ENCODE data around the gene TAOK1.

Gene TAOK1

DNA sequence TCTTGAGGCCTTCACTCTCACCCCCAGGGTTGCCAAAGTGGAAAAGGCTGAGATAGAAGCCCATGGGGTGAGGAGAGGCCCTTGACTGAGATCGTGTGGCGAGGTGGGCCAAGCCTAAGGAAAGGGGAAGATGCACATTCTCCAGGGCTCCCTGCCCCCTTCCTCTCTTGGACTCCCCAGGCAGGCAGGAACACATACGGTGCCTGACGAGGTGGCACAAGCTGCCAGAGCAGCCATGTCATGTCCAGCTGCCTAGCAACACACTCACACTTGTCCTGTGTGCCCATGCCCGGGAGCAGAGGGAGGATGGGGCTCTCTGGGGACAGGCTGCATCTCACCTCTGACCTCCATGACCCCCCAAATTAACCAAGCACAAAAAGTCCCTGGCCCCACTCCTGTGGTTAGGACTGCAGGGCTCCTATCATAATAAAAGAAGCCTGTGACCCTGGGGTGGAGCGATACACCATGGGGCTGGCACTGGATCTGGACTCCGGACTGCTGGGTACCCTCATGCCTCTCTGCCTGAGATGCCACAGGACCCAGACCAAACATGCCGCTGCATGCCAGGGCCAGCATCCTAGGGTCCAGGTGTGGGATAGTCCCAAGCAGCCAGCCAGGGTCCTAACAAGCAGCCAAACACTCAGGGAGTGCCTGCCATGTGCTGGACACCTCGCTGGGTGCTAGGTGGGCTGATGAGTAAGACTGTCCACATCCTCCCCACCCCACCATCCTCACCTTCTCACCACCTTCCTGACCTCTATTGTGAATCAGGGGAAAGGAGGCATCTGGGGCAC is 196.7 kb downstream of the TAOK1 start:
- DNase-seq = no peak

DNA sequence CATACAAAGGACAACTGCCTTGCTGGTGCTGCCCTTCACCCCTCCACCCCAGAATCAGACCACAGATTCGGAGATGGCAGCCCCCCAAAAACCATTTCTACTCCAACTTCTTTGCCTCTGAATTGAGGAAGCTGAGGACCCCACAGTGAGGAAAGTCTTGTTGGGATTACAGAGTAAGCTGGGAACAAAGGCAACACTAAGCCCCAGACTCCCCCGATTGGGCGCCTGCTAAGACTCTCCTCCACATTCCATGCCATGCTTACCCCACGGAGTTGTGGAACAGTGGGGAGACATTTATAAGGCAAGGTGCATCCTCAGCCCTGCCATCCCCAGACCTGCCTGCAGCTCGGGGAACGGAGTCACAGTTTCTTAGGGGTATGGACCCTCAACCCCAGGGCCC is 197.4 kb downstream of the TAOK1 start:
- no peak for DNase-seq

DNA sequence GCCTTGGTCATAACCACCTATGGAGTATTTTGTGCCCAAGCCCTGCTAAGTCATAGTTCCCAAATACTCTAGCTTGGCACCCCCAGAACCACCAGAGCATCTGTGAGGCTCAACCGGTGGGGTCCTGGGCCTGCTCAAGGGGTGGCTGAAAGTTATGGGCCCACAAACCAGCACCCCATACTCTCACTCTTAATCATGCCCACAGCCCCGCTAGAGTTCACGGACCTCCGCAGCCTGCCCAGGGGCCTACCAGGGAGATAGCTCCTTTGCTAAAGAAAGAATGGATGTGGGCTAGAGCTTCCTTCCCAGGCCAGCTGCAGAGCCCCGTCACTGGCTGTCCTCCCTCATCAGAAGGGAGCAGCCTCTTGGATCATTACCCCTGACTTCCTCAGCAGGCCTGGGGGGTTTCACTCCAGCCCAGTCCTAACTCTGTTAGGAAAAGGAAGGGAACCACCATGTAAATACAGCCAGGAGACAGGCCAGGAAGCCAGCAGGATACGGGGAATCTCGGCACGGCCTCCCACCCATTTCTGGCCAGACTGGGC is 197.9 kb downstream of the TAOK1 start:
- DNase-seq = no peak

DNA sequence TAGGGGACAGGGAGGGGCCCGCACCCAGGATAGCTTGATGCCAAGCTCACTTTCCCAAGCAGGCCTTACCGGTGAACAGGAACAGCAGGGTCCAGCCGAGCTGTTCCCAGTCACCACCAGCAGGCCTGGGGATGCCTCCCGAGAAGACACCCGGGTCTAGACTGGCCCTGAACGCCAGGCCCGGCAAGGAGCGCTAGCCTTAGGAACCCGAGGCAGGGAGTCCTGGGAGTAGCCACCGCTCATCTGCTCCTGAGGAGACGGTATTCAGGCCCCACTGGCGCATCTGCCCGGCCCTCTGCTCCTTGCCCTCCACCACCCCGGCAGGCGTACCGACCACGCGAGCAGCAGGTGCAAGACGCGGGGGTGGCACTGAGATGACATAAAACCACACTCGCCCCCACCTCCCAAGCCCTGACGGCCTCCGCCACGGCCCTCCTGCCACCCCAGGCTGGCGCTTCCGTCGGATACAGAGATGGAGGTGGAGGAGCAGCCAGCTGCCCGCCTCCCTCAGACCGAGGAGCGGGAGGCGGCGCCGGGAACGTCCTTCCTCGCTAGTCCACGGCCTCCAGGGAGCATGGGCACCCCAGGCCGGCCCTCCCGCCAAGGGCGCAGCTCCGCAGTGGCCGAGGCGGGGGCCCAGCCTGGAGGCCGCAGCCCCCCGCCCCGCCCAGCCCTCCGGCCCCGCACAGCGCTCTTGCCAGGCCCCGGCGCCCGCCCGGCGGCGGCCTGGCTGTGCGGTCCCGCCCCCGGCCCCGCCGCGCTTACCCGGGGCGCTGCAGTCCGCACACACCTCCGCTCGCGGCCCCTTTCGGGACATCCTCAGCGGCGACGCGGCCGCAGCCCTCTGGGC is 198.6 kb downstream of the TAOK1 start:
- no peak for DNase-seq

DNA sequence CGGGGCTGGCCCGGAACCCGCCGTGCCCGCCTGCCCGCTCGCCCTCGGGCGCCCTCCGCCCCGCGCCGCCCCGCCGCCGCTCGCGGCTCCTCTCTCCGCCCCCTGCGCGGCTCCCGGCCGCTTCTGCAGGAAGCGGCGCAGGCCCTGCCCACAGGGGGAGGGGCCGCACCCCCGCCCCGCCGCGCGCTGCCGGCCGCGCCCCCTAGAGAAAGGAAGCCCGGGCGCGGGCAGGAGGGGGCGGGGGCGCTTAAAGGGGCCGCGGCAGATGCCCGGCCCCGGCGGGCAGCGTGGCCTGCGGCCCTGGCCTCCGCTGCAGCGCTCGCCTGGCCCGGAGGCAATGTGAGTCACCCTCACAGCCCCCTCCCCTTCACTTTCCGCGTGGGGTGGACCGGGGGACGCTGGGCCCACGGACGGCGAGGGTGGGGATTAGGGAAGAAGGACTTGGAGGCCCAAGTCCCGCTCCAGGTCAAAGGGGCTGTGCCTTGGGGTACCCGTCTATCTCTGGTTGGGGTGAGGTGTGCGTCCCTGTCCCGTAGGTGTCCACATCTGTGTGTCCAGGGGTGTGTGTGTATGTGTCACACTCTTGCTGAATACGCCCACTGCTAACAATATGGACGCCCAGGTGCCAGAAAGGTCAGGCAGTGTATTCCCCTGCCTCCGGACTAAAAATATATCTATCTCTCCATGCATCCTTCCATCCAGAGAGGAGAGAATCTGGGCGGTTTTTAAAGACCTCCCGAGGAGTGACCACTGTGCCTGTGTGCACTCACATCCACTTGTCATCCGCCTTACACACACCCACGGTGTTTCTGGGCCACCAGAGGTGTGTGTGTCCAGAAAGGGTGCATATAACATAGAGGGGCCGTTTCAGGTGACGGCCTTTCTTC is 199.6 kb downstream of the TAOK1 start, which contains the start of gene GIT1:
TSS of gene GIT1 (minus strand) at position 125 of the 887 bp plus-strand sequence. CDS start 270 bp downstream, outside the sequence.
- peak; percentile 23 for DNase-seq

DNA sequence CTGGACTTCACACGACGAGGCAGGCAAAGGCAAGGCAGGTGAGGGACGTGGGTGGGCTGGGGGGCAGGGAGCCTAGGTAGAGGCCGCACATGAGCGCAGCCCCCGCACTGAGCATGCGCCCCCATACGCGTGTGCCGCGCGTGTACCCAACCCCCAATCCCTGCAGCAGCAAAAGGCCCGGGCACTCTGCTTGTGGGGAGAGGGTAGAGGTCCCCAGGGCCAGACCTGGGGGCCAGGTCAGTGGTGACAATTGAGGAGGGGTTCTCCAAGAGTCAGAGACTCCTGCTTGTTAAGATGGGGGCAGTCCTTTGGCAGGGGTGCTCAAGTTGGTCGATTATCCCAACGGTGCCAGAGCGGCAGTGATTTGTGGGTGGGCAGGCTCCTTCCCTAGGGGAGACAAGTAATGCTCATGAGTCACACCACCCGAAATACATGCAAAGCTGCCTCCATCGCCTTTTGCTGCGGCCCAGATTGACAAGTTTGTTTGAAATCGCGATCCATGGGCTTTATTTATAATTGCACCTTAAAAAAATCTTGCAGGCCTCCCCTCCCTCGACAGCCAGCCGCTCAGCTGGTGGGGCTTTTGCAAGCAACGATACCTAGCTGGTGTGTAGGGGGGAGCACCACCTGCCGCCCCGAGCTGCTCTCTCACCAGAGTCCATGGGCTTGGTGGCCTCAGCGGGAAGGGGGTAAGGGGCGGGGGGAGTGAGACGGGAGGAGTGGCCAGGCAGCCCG is 200.4 kb downstream of the TAOK1 start:
- DNase-seq = peak; percentile 23

DNA sequence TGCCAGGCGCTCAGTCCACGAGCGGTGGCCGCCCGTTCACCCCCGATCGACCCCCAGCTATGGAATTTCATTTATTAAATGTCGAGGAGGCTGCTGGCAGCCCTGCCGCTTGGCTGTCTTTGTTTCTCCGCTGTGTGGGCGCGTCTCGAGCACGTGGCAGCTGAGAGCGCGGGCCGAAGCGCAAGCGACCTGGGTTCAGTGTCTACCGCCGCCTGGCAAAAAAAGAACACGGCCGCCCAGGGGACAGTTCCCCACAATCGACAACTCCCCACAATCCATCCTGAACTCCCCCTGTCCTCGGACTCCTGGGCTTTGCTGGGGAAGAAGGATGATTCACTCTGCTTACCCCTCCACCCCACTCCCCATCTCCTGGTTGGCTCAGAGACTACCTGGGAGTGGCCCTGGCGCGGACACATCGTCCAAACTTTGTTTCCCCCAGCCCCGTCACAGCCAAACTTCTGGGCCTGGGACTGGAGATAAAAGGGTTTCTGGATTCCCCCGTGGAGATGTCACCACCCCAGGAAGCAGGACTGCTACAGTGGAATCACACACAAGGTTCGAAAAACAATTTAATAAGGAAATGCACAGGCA is 201.1 kb downstream of the TAOK1 start:
- peak; percentile 74 for DNase-seq

DNA sequence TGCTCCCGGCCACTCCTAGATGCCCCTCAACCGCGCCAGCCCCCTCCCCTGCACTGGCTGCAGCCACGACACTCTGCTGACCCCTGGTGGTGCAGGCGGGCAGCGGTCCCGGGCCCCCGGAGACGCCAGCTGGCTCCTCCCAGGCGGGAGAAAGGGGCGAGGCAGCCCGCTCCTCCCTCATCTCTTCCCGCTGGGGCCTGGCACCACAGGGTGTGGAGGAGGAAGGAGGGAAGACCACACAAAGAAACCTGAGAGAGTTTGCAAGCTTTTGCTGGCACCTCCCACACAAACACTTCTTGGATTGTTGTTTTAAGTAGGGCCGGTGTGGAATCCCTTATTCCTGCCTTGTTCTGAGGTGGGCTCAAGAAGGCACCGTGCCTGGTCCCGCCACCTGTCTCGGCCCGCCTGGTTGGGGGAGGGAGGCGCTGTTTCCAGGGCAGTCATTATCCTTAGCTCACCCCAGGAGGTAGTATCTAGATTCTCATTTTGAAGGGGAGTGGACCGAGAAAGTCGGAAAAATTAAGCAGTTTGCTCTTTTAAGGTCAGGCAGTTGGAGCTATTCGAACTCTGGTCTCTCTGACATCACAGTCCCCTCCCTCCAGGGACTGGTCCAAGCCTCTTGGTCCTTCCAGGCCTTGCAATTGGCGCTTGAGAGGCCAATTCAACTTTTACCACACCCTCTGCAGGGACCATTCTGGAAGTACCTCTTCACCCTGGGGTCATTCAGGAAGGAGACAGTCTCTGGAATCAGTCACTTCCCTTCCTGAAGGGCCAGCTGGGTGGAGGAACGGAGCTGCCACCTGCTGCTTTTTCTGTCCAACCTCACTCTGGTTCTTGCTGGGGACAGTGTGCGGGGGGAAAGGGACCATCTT is 201.8 kb downstream of the TAOK1 start:
- peak; percentile 85 for DNase-seq

DNA sequence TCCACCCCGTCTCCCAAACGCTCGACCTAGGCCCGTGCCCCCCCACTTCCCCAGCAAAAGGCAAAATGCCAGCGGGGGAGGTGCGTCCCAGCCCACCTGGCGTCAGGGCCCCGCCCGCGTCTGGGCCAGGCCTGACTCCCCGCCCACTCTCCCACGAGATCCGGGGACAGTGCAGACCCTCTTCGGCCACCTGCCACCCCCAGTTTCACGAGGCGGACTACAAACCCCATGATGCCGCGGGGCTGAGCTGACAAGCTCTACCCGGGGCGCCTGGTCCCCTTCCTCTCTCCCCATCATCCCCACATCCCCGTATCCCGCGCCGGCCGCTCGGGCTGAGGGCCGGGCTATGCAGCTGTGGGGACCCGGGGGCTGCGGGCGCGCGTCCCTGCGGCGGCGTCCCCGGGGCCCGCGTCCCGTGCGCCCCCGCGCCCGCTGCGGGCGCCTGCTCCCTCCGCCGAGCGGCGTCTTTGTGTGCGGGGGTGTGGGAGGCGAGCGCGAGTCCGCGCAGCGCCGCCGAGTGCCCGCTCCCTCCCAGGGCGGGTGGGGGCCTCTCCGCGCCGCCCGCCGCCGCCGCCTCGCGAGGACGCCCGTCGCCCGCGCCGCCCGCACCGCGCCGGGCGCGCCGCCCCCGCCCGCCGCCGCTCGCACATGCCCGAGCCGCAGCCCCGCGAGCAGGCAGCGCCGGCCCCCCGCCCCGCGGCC is 202.8 kb downstream of the TAOK1 start, which contains the start of gene ANKRD13B:
TSS of gene ANKRD13B (plus strand) at position 283 of the 702 bp plus-strand sequence. CDS start 490 bp downstream, outside the sequence.
- DNase-seq = peak; percentile 34

DNA sequence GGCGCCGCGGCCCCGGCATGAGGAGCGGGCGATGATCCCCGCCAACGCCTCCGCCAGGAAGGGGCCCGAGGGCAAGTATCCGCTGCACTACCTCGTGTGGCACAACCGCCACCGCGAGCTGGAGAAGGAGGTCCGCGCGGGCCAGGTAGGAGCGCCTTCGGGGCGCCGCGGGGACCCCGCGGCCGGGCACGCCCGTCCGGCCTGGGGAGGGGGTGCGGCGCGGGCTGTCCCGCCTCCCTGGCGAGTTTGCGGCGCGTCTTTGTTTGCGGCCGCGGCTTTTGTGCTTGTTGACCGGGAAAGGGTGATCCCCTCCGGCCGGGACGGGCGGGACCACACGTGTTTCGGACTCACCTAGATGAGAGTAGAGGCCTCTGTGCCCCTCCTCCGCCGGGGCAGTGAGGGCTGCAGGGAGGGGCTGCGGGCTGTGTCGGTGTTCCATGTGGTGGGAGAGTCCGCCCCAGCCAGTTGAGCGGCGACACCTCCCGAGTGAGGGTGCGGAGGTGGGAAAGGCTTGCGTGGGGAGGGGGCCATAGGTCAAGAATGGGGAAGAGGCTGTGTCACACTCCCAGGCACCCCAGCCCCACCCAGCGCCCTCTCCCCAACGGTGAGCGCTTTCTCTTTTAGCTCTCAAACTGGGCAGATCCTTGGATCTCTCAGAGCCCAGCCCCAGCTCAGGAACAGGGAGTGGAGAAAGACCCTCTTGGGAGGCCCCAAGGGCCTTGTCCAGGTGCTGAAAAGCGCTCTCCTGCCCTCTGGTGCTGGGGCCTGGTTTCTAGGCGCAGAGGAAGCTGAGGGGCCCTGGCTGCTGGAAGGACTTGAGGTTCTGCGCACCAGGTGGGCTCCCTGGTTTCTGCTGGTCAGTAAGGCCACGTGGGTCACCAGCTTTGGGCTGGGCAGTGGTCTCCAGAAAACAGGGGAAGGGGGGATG is 203.7 kb downstream of the TAOK1 start:
- no peak for DNase-seq

DNA sequence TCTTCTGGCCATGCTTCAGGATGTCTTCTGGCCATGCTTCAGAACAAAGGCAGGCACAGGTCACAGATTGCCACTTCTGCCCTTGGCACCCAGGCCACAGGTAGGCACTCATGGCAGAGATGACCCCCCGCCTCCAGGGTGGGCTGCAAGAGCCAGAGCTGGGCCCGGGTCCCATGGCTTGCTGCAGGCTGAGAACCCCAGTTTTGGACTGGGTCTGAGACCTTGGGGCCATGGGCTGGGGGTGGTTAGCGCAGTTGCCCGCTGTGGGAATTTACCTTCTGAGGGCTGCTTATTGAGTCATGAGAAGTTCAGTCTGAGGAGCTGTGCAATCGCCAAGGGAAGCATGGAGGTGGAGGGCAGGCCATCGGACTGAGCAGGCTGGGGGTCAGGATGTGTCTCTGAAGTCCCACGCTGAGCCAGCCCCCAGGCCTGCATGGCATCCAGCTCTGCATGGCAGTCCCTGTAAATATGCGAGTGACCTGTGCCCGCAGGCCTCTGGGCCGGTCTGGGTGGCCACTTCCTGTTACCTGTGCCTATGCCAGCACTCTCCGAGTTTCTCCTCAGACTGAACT is 204.4 kb downstream of the TAOK1 start:
- no peak for DNase-seq

DNA sequence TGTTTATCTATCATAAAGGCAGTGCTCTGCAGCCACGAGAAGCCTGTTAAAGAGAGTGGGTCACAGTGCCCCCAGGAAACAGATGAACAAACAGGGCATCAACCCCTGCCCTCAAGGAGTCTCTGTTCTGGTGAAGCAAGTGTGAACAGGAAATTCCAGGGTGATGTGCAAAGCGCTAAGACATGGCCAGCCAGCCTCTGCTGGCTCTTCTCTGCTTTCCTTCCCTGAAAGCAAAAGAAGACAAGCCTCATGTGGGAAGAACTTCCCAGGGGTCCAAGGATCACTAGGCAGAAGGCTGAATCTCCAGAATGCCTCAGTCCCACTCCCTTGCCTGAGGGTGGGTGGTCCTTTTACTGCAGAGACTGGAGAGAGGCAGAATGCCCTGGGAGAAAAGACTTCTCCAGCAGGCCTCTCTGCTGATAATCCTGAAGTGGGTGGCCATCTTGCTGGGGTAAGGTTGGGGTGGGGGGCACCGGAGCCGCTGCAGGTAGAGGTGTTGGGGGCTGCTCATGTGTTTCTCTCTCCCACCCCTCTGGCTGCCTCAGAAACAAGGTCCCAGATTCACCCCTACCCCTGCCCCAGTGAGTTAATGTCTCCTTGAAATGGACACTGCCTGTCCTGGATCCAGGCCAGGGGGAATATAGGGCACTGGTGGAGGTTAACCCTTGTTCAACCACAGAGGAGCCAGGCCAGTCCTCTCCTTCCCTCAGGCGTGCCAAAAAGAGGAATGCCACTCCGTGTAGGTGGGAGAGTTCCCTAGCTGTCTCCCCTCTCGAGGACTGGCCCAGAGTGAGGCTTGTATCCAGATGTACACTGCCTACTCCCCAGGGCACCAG is 205.2 kb downstream of the TAOK1 start:
- DNase-seq = no peak

DNA sequence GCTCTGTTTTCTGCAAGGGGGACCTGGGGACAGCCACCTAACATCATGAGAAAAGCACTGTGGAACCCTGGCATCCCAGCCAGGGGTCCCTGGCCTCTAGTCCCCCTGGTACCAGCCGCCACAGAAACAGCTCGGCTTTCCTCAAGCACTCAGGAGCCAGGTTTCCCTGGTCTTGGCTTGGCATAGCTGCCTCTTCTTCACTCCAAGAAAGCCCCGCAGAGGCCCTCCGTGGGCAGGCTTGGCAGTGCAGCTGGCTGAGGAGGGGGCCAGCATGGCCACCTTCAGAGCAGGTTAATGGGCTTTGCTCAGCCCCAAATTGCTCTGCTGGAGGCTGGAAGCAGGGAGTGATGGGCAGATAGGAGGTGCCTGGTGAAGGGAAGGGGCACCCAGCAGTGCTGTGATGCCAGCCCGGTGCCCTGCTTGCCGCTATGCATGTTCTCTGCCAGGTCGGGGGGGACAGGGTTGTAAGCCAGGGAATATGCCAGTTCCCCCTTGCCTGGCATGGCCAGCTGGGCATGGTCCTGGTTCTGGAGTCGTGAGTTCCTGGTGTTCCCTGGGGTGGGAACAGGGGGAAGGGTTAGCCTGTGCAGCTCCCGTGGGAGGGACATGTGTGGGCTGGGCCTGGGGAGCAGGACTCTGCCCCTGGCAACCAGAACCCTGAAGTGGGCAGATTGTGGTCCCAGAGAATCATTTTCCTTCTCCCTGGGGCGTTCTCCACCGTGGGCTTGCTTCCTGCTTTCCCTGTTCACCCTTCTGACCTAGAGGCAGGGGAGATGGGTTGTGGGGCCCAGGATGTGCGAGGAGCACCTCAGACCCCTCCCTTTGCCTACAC is 206.0 kb downstream of the TAOK1 start:
- DNase-seq = no peak

DNA sequence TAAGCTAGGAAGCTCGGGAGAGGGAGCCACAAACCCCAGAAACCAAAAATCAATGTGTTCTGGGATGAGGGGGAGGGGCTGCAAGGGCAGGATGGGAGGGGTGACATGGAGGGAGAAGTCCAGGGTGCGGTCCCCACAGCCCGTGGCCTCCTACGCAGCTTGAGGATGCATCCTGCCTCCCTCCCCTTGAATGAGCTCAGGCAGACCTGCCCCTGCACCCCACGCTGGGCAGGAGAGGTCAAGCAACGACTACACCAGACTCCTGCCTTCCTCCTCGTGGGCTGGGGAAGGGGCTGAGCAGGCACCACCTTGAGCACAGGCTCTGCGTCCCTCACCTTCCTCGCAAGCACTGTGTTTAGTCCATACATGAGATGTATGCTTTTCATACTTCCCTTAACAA is 206.6 kb downstream of the TAOK1 start:
- DNase-seq = no peak

DNA sequence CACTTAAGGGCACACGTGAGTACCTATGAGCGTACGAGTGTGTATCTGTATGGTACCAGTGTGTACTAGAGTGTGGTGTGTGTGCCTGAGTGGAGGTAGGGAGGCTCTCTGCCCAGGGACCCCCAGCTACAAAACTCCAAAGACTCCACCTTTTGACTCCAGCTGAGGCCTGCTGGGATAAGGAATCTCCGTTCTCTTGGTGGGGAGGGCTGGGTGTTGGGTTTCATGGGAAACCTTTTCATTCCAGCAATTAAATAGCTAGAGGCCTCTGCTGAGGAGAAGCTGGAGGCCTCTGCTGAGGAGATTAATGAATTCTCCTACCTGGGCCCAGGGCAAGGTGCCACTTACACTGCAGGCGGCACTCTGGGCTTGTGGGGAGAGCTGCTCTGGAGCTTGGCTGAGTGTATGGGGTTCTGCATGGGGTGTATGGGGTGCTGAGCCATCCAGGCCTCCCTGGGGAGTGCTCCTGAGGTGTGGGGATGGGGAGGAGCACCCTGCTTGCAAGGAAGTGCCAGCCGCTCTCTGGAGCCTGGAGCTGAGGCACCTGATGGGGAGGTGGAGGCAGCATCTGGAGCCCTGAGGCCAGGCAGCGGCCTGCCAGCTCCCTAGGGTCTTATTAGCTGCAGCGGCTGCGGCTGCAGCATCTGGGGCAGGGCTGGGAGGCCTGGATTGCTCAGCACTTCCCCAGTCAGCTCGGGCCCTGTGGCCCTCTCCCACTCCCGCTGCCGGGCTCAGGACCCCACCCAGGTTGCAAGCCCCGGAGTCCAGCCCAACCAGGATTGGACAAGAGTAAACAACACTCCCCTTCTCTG is 207.4 kb downstream of the TAOK1 start:
- no peak for DNase-seq

Measured in SHP77 treated with DMSO at 0.1 percent for 48 hours (cell line).